Measurements from ENCODE around the gene NTSR1.
A peak's percentile ranks its signal among the peaks of the same experiment; 100 is the strongest.

Gene NTSR1

GRCh38 chr20:62795023-62795761 lies 86.6 kb downstream of the NTSR1 start:
- Histone ChIP-seq H3K27me3 (ENCODE audit: insufficient read depth, poor library complexity, severe bottlenecking) (no peaks in the 10 kb centered on the region), H3K27ac (ENCODE audit: poor library complexity, severe bottlenecking) (peak overlapping the region; percentile 88), H3K4me3 (ENCODE audit: severe bottlenecking) (peak overlapping the region; percentile 98), H3K4me1 (ENCODE audit: insufficient read depth, poor library complexity, severe bottlenecking) (peaks cover 22% of the 10 kb centered on the region), H3K9me3 (ENCODE audit: severe bottlenecking) (no peaks in the 10 kb centered on the region), H3K36me3 (ENCODE audit: low read depth) (peaks cover 32% of the 10 kb centered on the region)
- no peak for TF ChIP-seq CTCF (IDR thresholded peaks at IDR 0.05; ENCODE audit: poor library complexity, severe bottlenecking)
- ATAC-seq (ENCODE audit: low read depth) (peak; percentile 8), DNase-seq (ENCODE audit: low spot score) (no peak)

- Histone ChIP-seq H3K36me3 (ENCODE audit: low read depth) (peaks cover 44% of the 10 kb centered on the region), H3K4me1 (ENCODE audit: insufficient read depth, poor library complexity, severe bottlenecking) (peaks cover 20% of the 10 kb centered on the region), H3K27me3 (ENCODE audit: insufficient read depth, poor library complexity, severe bottlenecking) (no peaks in the 10 kb centered on the region), H3K9me3 (ENCODE audit: severe bottlenecking) (no peaks in the 10 kb centered on the region), H3K27ac (ENCODE audit: poor library complexity, severe bottlenecking) (peak overlapping the region; percentile 88), H3K4me3 (ENCODE audit: severe bottlenecking) (peak overlapping the region; percentile 98)
- ATAC-seq (ENCODE audit: low read depth) = no peak
- DNase-seq (ENCODE audit: low spot score) = no peak
- TF ChIP-seq CTCF (IDR thresholded peaks at IDR 0.05; ENCODE audit: poor library complexity, severe bottlenecking) = no peak
These were observed 88.3 kb downstream of the NTSR1 start for GRCh38 chr20:62796699-62797491.

- Histone ChIP-seq H3K4me3 (ENCODE audit: severe bottlenecking) (no peak overlapping the region), H3K27me3 (ENCODE audit: insufficient read depth, poor library complexity, severe bottlenecking) (no peaks in the 10 kb centered on the region), H3K4me1 (ENCODE audit: insufficient read depth, poor library complexity, severe bottlenecking) (peaks cover 20% of the 10 kb centered on the region), H3K9me3 (ENCODE audit: severe bottlenecking) (no peaks in the 10 kb centered on the region), H3K36me3 (ENCODE audit: low read depth) (peaks cover 44% of the 10 kb centered on the region), H3K27ac (ENCODE audit: poor library complexity, severe bottlenecking) (peak overlapping the region; percentile 88)
- TF ChIP-seq CTCF (IDR thresholded peaks at IDR 0.05; ENCODE audit: poor library complexity, severe bottlenecking) = no peak
- ATAC-seq (ENCODE audit: low read depth) (no peak), DNase-seq (ENCODE audit: low spot score) (no peak)
These were observed 89.3 kb downstream of the NTSR1 start for GRCh38 chr20:62797671-62798532.

GRCh38 chr20:62799036-62799435 lies 90.4 kb downstream of the NTSR1 start:
- Histone ChIP-seq H3K4me3 (ENCODE audit: severe bottlenecking) (no peak overlapping the region), H3K27me3 (ENCODE audit: insufficient read depth, poor library complexity, severe bottlenecking) (no peaks in the 10 kb centered on the region), H3K36me3 (ENCODE audit: low read depth) (peaks cover 44% of the 10 kb centered on the region), H3K27ac (ENCODE audit: poor library complexity, severe bottlenecking) (no peak overlapping the region), H3K4me1 (ENCODE audit: insufficient read depth, poor library complexity, severe bottlenecking) (peaks cover 14% of the 10 kb centered on the region), H3K9me3 (ENCODE audit: severe bottlenecking) (no peaks in the 10 kb centered on the region)
- TF ChIP-seq CTCF (IDR thresholded peaks at IDR 0.05; ENCODE audit: poor library complexity, severe bottlenecking) = no peak
- DNase-seq (ENCODE audit: low spot score) = no peak
- ATAC-seq (ENCODE audit: low read depth) = no peak

Data from RWPE2 (cell line).